Measurements from ENCODE around the gene HOXD3. TPM values are rescaled to one million over a fixed set of nuclear protein-coding genes. Genes with fewer than 3 reads are reported as not detected.

Gene HOXD3
- total and polyA plus RNA-seq, 2 experiments from 2014 or later: not detected

GRCh38 chr2:176177580-176178037 is 20.5 kb downstream of the HOXD3 start (continued):
- TF ChIP-seq ZNF331 (CRISPR knock-in tag; IDR thresholded peaks at IDR 0.05; ENCODE audit: low read depth): no peak

DNA sequence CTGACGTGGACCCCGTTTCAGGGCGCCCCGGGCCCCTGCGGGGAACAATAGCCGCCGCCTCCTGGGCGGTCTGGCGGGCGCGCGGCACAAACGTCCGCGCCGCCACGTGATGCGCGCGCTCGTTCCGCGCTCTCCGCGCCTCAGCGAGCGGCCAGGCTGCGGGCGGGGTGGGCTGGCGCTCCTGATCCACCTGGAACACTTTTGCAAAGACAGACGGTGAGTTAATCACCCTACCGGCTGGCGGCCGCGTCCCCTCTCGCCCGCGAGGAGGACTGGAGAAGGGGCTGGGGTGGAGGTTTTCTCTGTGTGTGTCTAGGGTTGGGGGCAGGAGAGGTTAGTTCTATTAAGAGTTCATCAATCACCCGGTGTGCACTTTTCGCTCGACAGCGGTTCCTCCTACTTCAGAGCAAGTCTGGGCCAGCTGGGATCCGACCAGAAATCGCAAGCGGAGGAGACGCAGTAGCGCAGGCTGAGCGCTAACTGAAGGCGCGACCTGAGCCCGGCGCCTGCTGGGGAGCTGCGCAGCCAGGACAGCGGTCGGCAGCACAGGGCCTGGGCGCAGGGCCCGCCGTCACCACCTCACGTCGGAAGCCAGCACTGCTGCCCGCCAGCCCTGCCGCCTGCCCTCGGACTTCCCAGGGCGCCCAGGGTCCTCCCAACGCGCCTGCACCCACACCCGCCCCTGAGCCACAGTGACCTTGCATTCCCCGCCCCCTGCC is 21.1 kb downstream of the HOXD3 start:
- H3K9me3 Mint-ChIP-seq: peaks cover 3% of the 10 kb centered on the region; the same call in 1 of the 3 replicates
- Histone ChIP-seq H3K9me2 (ENCODE audit: insufficient read depth) (no peaks in the 10 kb centered on the region), H3K36me3 (ENCODE audit: insufficient read depth) (no peaks in the 10 kb centered on the region), H3K27ac (ENCODE audit: low read depth) (no peak overlapping the region), H4K20me1 (replicated peaks; ENCODE audit: insufficient read depth) (peaks cover 41% of the 10 kb centered on the region), H3F3A (replicated peaks; ENCODE audit: low read depth) (peaks cover 45% of the 10 kb centered on the region), H3K4me3 (peak overlapping the region; percentile 70), H3K4me2 (peak overlapping the region; percentile 92), H3K27me3 (ENCODE audit: insufficient read depth) (peaks cover 100% of the 10 kb centered on the region), H2AFZ (peak overlapping the region; percentile 95), H3K4me1 (ENCODE audit: insufficient read depth) (peaks cover 43% of the 10 kb centered on the region), H3K79me2 (replicated peaks; ENCODE audit: insufficient read depth) (no peaks in the 10 kb centered on the region)
- DNase-seq (ENCODE audit: low spot score) (peak; percentile 72), ATAC-seq (peak; percentile 46)
- no peak overlapping the region for H3K27ac Mint-ChIP-seq
- no peaks in the 10 kb centered on the region for H3K36me3 Mint-ChIP-seq (ENCODE audit: low read depth)
- H3K4me1 Mint-ChIP-seq: peaks cover 38% of the 10 kb centered on the region
- TF ChIP-seq EZH2phosphoT487 (IDR thresholded peaks at IDR 0.05; ENCODE audit: unreplicated experiment) (peak; percentile 79), REST (IDR thresholded peaks at IDR 0.05; ENCODE audit: unreplicated experiment) (no peak), CREB1 (CRISPR knock-in tag; IDR thresholded peaks at IDR 0.05; ENCODE audit: low read depth) (no peak), EZH2 (IDR thresholded peaks at IDR 0.05; ENCODE audit: low read depth, unreplicated experiment) (peak; percentile 90), CTCF (conservative IDR thresholded peaks at IDR 0.05; ENCODE audit: low read depth in 2 of 2) (no peak)
- peak overlapping the region; percentile 71 for H3K4me3 Mint-ChIP-seq
- H3K27me3 Mint-ChIP-seq (ENCODE audit: insufficient read depth, low read depth, poor library complexity): peaks cover 99% of the 10 kb centered on the region
